HepG2 (cell line): ENCODE results near the gene PIK3CD. TPM values are rescaled to one million over a fixed set of nuclear protein-coding genes. Genes with fewer than 3 reads are reported as not detected.
A peak's percentile ranks its signal among the peaks of the same experiment; 100 is the strongest.

Experiments
- AHR ChIP-seq: IDR thresholded peaks from 2 replicates; pipeline ENCODE4 v1.6.1; 2018; ENCODE audit warnings: missing genetic modification reagents, missing compliant biosample characterization
- CENPBD1 ChIP-seq: sonication (generic); formaldehyde crosslinking; IDR thresholded peaks from 2 replicates; pipeline ENCODE4 v1.8.0; 2022; ENCODE audit warnings: missing genetic modification reagents, low read depth, mild to moderate bottlenecking, borderline replicate concordance
- HNF1A ChIP-seq, 2 experiments: sonication (generic) in 1 of 2; formaldehyde crosslinking in 1 of 2; IDR thresholded peaks; 2 replicates each; pipeline versions ENCODE4 v1.4.0 to v1.6.1; 2016 to 2020; ENCODE audit warnings: borderline replicate concordance in 1 of 2, low read depth in 1 of 2, mild to moderate bottlenecking in 1 of 2, missing genetic modification reagents in 1 of 2
- MXD1 ChIP-seq: sonication (generic); formaldehyde crosslinking; IDR thresholded peaks from 2 replicates; pipeline ENCODE4 v1.4.0; 2020; ENCODE audit warnings: mild to moderate bottlenecking, missing genetic modification reagents
- TSC22D2 ChIP-seq: sonication (generic); formaldehyde crosslinking; IDR thresholded peaks from 2 replicates; pipeline ENCODE4 v1.5.1; 2020; ENCODE audit warnings: missing genetic modification reagents, mild to moderate bottlenecking, borderline replicate concordance
- ZKSCAN5 ChIP-seq: sonication (generic); formaldehyde crosslinking; IDR thresholded peaks from 2 replicates; pipeline ENCODE4 v1.5.1; 2020; ENCODE audit warnings: mild to moderate bottlenecking, missing genetic modification reagents
- ZNF180 ChIP-seq: sonication (generic); formaldehyde crosslinking; IDR thresholded peaks from 2 replicates; pipeline ENCODE4 v1.4.0; 2020; ENCODE audit warnings: low read depth, missing genetic modification reagents, borderline replicate concordance
- ZNF34 ChIP-seq: sonication (generic); formaldehyde crosslinking; IDR thresholded peaks from 2 replicates; pipeline ENCODE4 v1.4.0; 2020; ENCODE audit warnings: mild to moderate bottlenecking, missing genetic modification reagents, borderline replicate concordance
- ZNF644 ChIP-seq: IDR thresholded peaks from 2 replicates; pipeline ENCODE4 v1.6.1; 2016; ENCODE audit warnings: low read depth
- ZNF740 ChIP-seq: sonication (generic); formaldehyde crosslinking; IDR thresholded peaks from 2 replicates; pipeline ENCODE4 v1.4.0; 2020; ENCODE audit warnings: missing genetic modification reagents
- ZNF879 ChIP-seq: sonication (generic); formaldehyde crosslinking; IDR thresholded peaks from 2 replicates; pipeline ENCODE4 v1.8.1; 2023; ENCODE audit warnings: missing genetic modification reagents
- polyA plus RNA-seq, 8 experiments: library from polyadenylated mRNA; depleted of rRNA in 3 of 8; stranded (reverse) in 7 of 8; unstranded in 1 of 8; fragments of >200 nt; fragmentation: Illumina TruSeq in 4 of 8; extraction: Trizol in 4 of 8; gene quantifications; 2 replicates each; pipeline versions ENCODE4 v1.2.1 to v1.2.3, GENCODE V29; 2011 to 2016; ENCODE audit warnings: low read depth in 4 of 8, missing spikeins in 1 of 8, mixed read lengths in 1 of 8; ENCODE audit not compliant: insufficient read depth in 1 of 8
- total RNA-seq, 5 experiments: library from RNA; depleted of rRNA; stranded (reverse); fragments of >200 nt; fragmentation: Illumina TruSeq; extraction: Trizol; gene quantifications; 2 replicates each; pipeline ENCODE4 v1.2.3, GENCODE V29; 2016; ENCODE audit warnings: low read depth in 1 of 5
- TF ChIP-seq, protein P1 (sequence below): sonication (generic); formaldehyde crosslinking; IDR thresholded peaks from 2 replicates; pipeline ENCODE4 v1.4.0; 2020; ENCODE audit warnings: missing genetic modification reagents, borderline replicate concordance
- TF ChIP-seq, protein P2 (sequence below): sonication (generic); formaldehyde crosslinking; IDR thresholded peaks from 2 replicates; pipeline ENCODE4 v1.5.1; 2020; ENCODE audit warnings: mild to moderate bottlenecking, missing genetic modification reagents
- TF ChIP-seq, protein P3 (sequence below): sonication (generic); formaldehyde crosslinking; IDR thresholded peaks from 2 replicates; pipeline ENCODE4 v1.5.1; 2020; ENCODE audit warnings: missing genetic modification reagents, mild to moderate bottlenecking, borderline replicate concordance
- TF ChIP-seq, protein P4 (sequence below): sonication (generic); formaldehyde crosslinking; IDR thresholded peaks from 2 replicates; pipeline ENCODE4 v1.4.0; 2020; ENCODE audit warnings: missing genetic modification reagents, mild to moderate bottlenecking, borderline replicate concordance

The PIK3CD gene
- total and polyA plus RNA-seq, 2 of the 13 experiments (the other 11 are each of a cell fraction or from before 2014, with no cell fraction given): 7.1 to 10.0 TPM

GRCh38 chr1:9689971-9690381, 38.4 kb downstream of the PIK3CD start (continued):
- TF ChIP-seq, protein P1, sequence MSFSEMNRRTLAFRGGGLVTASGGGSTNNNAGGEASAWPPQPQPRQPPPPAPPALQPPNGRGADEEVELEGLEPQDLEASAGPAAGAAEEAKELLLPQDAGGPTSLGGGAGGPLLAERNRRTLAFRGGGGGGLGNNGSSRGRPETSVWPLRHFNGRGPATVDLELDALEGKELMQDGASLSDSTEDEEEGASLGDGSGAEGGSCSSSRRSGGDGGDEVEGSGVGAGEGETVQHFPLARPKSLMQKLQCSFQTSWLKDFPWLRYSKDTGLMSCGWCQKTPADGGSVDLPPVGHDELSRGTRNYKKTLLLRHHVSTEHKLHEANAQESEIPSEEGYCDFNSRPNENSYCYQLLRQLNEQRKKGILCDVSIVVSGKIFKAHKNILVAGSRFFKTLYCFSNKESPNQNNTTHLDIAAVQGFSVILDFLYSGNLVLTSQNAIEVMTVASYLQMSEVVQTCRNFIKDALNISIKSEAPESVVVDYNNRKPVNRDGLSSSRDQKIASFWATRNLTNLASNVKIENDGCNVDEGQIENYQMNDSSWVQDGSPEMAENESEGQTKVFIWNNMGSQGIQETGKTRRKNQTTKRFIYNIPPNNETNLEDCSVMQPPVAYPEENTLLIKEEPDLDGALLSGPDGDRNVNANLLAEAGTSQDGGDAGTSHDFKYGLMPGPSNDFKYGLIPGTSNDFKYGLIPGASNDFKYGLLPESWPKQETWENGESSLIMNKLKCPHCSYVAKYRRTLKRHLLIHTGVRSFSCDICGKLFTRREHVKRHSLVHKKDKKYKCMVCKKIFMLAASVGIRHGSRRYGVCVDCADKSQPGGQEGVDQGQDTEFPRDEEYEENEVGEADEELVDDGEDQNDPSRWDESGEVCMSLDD (CRISPR knock-in tag): no peak
- TF ChIP-seq TSC22D2 (CRISPR knock-in tag) (no peak), ZNF879 (CRISPR knock-in tag) (no peak), ZNF740 (no peak), AHR (CRISPR knock-in tag) (no peak), HNF1A (IDR thresholded peaks at IDR 0.05; ENCODE audit: low read depth) (no peak), HNF1A (CRISPR knock-in tag; IDR thresholded peaks at IDR 0.05; ENCODE audit: borderline replicate concordance) (no peak), ZNF644 (CRISPR knock-in tag) (no peak), CENPBD1 (no peak), ZNF34 (0 out of 2 replicates have a peak, but pooled peaks have one; percentile 34), ZKSCAN5 (CRISPR knock-in tag) (no peak), MXD1 (CRISPR knock-in tag) (no peak), ZNF180 (CRISPR knock-in tag) (no peak)
- TF ChIP-seq, protein P2, sequence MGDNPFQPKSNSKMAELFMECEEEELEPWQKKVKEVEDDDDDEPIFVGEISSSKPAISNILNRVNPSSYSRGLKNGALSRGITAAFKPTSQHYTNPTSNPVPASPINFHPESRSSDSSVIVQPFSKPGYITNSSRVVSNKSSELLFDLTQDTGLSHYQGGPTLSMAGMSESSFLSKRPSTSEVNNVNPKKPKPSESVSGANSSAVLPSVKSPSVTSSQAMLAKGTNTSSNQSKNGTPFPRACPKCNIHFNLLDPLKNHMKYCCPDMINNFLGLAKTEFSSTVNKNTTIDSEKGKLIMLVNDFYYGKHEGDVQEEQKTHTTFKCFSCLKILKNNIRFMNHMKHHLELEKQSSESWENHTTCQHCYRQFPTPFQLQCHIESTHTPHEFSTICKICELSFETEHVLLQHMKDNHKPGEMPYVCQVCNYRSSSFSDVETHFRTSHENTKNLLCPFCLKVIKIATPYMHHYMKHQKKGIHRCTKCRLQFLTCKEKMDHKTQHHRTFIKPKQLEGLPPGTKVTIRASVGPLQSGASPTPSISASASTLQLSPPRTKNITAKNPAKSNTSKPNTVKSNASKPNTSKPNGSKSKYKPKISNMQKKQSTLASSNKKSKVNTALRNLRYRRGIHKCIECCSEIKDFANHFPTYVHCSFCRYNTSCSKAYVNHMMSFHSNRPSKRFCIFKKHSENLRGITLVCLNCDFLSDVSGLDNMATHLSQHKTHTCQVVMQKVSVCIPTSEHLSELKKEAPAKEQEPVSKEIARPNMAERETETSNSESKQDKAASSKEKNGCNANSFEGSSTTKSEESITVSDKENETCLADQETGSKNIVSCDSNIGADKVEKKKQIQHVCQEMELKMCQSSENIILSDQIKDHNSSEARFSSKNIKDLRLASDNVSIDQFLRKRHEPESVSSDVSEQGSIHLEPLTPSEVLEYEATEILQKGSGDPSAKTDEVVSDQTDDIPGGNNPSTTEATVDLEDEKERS (CRISPR knock-in tag): no peak
- TF ChIP-seq, protein P3, sequence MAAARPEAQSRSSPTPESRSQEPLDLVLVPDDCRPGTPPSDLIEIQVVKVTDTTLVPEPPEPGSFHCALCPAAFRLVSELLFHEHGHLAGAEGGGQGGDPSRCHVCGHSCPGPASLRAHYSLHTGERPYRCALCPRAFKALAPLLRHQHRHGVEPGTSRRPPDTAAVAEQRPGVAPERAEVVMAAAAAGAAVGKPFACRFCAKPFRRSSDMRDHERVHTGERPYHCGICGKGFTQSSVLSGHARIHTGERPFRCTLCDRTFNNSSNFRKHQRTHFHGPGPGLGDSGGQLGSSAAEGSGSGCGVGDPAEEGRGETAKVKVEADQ (CRISPR knock-in tag): no peak
- TF ChIP-seq, protein P4, sequence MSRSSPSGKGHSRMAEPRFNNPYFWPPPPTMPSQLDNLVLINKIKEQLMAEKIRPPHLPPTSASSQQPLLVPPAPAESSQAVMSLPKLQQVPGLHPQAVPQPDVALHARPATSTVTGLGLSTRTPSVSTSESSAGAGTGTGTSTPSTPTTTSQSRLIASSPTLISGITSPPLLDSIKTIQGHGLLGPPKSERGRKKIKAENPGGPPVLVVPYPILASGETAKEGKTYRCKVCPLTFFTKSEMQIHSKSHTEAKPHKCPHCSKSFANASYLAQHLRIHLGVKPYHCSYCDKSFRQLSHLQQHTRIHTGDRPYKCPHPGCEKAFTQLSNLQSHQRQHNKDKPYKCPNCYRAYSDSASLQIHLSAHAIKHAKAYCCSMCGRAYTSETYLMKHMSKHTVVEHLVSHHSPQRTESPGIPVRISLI (CRISPR knock-in tag): no peak
